ENCODE results near the gene GOLGA2. TPM values are rescaled to one million over a fixed set of nuclear protein-coding genes. Genes with fewer than 3 reads are reported as not detected.

GOLGA2 gene
- polyA plus RNA-seq, 1 experiment, result 112 TPM

DNA sequence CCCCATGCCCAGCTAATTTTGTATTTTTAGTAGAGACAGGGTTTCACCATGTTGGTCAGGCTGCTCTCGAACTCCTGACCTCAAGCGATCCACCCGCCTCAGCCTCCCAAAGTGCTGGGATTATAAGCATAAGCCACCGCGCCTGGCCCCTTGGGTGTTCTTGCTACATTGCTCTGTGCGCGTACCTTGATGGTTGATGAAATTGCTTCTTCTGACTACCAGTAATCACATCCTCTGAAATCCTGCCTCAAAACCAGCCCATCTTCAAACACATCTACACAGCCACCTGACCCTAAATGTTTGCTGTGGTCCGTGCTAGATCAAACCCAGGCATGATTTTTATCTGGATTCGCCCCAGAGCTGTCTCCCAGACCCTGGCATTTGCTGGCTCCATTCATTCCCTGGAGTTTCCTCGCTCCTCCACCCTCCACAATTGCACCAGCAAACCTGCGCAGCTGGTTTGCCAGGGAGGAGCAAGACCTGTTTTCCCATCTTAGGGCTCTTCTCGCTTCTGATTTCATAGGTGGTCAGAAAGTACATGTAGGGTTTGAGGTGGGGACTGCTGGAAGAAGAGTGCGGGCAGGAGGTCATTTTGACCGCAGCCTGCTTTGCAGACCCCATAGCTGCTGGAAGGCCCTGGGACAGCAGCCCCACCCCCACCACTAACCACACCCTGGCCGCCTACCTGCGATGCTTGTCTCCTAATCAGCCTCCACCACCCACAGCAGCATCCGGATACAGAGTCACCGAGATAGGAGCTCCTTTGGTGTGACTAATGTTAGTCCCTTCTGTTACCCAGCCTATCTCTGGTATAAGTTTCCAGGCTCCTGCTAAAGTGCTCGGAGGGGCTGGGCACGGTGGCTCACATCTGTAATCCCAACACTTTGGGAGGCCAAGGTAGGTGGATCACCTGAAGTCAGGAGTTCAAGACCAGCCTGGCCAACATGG lies 23.0 kb upstream of the GOLGA2 start:
- TF ChIP-seq, protein P1, sequence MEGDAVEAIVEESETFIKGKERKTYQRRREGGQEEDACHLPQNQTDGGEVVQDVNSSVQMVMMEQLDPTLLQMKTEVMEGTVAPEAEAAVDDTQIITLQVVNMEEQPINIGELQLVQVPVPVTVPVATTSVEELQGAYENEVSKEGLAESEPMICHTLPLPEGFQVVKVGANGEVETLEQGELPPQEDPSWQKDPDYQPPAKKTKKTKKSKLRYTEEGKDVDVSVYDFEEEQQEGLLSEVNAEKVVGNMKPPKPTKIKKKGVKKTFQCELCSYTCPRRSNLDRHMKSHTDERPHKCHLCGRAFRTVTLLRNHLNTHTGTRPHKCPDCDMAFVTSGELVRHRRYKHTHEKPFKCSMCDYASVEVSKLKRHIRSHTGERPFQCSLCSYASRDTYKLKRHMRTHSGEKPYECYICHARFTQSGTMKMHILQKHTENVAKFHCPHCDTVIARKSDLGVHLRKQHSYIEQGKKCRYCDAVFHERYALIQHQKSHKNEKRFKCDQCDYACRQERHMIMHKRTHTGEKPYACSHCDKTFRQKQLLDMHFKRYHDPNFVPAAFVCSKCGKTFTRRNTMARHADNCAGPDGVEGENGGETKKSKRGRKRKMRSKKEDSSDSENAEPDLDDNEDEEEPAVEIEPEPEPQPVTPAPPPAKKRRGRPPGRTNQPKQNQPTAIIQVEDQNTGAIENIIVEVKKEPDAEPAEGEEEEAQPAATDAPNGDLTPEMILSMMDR (IDR thresholded peaks at IDR 0.05; ENCODE audit: low read depth, low read length), result no peak
- Histone ChIP-seq H3K27ac (ENCODE audit: low read depth, low read length) (no peak overlapping the region), H3K4me3 (ENCODE audit: low read depth, low read length) (no peak overlapping the region), H3K27me3 (ENCODE audit: control insufficient read depth, insufficient read depth, low read length) (no peaks in the 10 kb centered on the region), H3K9me3 (ENCODE audit: control insufficient read depth, insufficient read depth, low read length) (no peaks in the 10 kb centered on the region)
- CTCF ChIA-PET, result interaction anchor here (0.8 kb wide), 1 partner anchor 17 kb away, joined by 3 read pairs; no protein-coding TSS in a partner anchor
- POLR2A ChIA-PET, result interaction anchor here (0.6 to 0.8 kb wide), 2 partner anchors 23 to 87 kb away, joined by 3 read pairs; partner anchors contain the start of genes GOLGA2 and SWI5
- no peak for DNase-seq (ENCODE audit: low read depth, low spot score)

DNA sequence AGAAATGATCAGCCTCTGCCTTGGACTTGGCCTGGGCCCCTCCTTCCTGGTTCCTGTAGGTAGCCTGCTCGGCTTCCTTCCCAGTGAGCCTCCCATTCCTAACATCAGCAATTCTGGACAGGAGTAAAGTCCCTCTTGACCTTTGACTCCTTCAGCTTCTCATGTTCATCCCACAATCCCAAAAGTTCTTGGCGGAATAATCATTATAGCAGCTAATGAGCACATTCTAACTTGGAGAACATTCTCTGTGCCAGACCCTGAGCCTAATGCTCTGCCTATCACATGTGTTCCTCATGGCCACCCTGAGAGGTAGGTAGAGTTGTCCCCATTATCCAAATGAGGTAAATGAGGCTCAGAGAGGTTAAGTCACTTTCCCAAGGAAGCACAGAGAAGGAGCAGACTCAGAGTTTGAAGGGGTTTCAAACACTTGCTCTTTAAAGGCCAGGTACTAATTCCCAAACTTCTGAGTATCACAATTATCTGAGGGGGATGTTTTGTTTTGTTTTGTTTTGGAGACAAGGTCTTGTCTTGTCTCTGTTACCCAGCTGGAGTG lies 21.5 kb upstream of the GOLGA2 start:
- DNase-seq (ENCODE audit: low read depth, low spot score), result no peak
- TF ChIP-seq, protein P1 (IDR thresholded peaks at IDR 0.05; ENCODE audit: low read depth, low read length), result no peak
- POLR2A ChIA-PET, result no interaction called here
- Histone ChIP-seq H3K27me3 (ENCODE audit: control insufficient read depth, insufficient read depth, low read length) (no peaks in the 10 kb centered on the region), H3K4me3 (ENCODE audit: low read depth, low read length) (no peak overlapping the region), H3K9me3 (ENCODE audit: control insufficient read depth, insufficient read depth, low read length) (no peaks in the 10 kb centered on the region), H3K27ac (ENCODE audit: low read depth, low read length) (peak overlapping the region; percentile 21)
- CTCF ChIA-PET, result interaction anchor here (1.7 to 3.1 kb wide), 2 partner anchors 44 to 64 kb away, joined by 5 to 31 read pairs; no protein-coding TSS in a partner anchor

DNA sequence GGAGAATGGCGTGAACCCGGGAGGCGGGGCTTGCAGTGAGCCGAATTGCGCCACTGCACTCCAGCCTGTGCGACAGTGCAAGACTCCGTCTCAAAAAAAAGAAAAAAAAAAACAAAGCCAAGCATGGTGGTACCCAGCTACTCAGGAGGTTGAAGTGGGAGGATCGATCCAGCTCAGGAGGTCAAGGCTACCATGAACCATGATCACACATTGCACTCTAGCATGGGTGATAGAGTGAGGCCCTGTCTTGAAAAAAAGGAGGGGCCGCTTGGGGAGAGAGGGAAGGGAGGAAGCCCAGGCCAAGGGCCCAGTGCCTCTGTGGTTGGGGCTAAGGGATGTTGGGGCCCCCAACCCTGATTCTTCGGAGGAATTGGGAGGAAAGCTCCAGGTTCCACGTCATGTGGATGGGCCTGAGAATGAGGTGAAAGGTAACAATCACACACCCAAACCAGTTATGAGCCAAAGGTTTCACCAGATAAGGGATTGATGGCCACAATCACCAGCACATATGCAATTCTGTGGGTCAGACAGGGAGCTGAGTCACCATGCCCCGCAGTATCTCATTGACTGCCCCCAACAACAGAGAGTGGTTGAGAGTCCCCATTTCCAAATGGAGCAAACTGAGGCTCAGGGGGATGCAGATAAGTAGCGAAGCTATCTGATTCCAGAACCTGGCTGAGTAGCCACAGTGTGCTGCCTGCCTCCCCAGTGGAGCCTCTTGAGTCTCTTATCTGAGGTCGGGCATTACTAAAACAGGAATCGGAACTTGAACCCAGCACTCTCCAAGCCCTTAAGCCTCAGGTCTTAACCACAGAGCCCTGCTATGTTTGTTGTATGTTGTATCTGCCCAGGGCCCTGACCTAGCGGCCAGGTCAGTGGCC lies 20.8 kb upstream of the GOLGA2 start:
- POLR2A ChIA-PET, result interaction anchor here (0.8 to 1.8 kb wide), 2 partner anchors 8 to 10 kb away, joined by 4 to 7 read pairs; no protein-coding TSS in a partner anchor
- TF ChIP-seq, protein P1 (IDR thresholded peaks at IDR 0.05; ENCODE audit: low read depth, low read length), result no peak
- Histone ChIP-seq H3K9me3 (ENCODE audit: control insufficient read depth, insufficient read depth, low read length) (no peaks in the 10 kb centered on the region), H3K27ac (ENCODE audit: low read depth, low read length) (no peak overlapping the region), H3K4me3 (ENCODE audit: low read depth, low read length) (no peak overlapping the region), H3K27me3 (ENCODE audit: control insufficient read depth, insufficient read depth, low read length) (no peaks in the 10 kb centered on the region)
- DNase-seq (ENCODE audit: low read depth, low spot score), result no peak
- CTCF ChIA-PET, result interaction anchor here (1.6 to 3.1 kb wide), 5 partner anchors 8 to 124 kb away, joined by 5 to 31 read pairs (median 11); partner anchors contain the start of gene CERCAM

DNA sequence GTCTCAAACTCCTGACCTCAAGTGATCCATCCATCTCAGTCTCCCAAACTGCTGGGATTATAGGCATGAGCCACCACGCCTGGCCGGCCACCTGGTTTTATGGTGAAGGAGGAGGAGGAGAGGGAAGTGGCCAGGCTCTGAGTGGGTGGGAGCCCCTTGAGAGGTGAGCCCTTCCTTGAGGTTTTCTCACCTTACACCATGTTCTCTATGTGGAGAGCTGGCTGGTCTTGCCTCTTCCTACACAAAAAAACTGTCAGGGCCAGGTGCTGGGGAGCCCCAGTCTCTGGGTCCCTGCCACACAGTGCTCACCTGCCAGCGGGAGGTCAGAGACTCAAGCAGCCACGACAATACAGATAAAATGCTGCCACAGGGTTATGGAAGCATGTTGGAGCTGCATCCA lies 18.3 kb upstream of the GOLGA2 start:
- POLR2A ChIA-PET, result no interaction called here
- CTCF ChIA-PET, result interaction anchor here (0.7 to 3.1 kb wide), 6 partner anchors 10 to 145 kb away, joined by 3 to 31 read pairs (median 5); no protein-coding TSS in a partner anchor

More for the DNA sequence above, 18.3 kb upstream of the GOLGA2 start:
- H3K9me3 ChIP-seq (ENCODE audit: control insufficient read depth, insufficient read depth, low read length), result no peaks in the 10 kb centered on the region
- no peak overlapping the region for H3K4me3 ChIP-seq (ENCODE audit: low read depth, low read length)
- H3K27ac ChIP-seq (ENCODE audit: low read depth, low read length), result no peak overlapping the region
- H3K27me3 ChIP-seq (ENCODE audit: control insufficient read depth, insufficient read depth, low read length), result no peaks in the 10 kb centered on the region
- no peak for DNase-seq (ENCODE audit: low read depth, low spot score)
- TF ChIP-seq, protein P1 (IDR thresholded peaks at IDR 0.05; ENCODE audit: low read depth, low read length), result no peak
